Measurements from ENCODE around the gene AADACL3. TPM values are rescaled to one million over a fixed set of nuclear protein-coding genes. Genes with fewer than 3 reads are reported as not detected.
"Not testable (repeated sequence)": the region's sequence is repeated elsewhere in the genome, so short reads cannot be mapped to it uniquely, and the experiment has no call there.

Gene AADACL3
- total RNA-seq, 2 experiments from 2014 or later = not detected

DNA sequence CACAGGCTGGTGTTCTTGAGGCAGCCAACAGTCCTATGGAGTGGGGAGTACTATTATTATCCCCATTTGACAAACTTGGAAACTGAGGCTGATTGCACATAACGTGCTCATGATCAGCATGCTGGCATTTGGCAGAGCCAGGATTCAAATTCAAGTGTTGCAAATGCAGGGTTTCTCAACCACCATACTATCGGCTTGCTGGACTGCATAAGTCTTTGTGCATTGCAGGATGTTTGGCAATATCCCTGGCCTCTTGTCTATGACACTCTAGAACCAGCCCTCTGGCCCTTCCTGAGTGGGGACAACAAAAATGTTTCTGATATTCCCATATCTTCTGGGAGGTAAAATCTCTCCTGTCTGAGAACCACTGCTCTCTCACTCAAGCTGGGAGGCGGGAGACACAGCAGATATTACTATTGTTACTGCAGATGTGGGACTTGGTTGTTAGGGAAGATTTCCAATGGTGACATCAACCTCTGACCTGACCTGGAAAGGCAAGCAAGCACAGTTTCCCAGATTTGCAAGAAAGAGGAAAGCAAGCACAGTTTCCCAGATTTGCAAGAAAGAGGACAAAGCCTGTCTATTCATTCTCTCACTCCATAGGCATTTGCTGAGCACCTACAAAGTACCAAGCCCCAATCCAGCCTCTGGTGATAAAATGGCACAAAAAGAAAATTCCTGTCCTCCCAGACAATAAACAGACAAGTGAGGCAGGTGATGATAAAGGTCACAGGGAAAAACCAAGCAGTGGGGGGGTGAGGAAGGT is 1.0 kb upstream of the AADACL3 start:
- no peak for ATAC-seq
- CTCF ChIA-PET = no interaction called here

DNA sequence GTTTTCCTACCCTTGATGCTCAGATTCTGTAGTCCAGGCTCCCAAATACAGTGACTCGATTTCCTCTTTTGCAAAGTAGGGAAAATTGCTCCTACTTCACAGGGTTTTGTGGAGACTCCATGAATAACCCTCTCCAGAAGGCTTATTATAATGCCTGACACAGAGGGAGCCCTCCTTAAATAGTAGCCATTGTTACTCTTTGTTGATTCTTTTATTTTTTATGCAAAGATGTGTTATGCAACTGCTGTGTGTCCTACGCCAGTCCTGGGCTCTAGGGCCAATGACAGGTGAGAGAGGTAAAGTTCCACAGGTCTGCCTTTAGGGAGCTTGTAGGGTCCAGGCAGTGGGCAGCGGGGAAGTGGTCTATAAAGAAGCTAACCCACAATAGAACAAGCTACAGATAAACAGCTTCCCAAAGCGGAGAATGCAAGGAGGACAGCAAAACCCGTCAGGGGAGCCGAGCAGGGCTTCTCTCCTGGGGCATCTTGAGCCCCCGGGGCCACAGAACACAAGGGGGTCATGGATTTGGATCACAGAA is 1.5 kb downstream of the AADACL3 start:
- Mint-ChIP-seq H3K36me3 (ENCODE audit: low read depth) (no peaks in the 10 kb centered on the region), H3K4me1 (ENCODE audit: low read depth) (no peaks in the 10 kb centered on the region), H3K9me3 (no peaks in the 10 kb centered on the region), H3K4me3 (no peak overlapping the region), H3K27me3 (peaks cover 16% of the 10 kb centered on the region), H3K27ac (no peak overlapping the region)
- DNase-seq (no peak), ATAC-seq (no peak)
- ChIA-PET CTCF (no interaction called here), POLR2A (no interaction called here)
- intact Hi-C loops (cut with micrococcal nuclease) = no loop called here
- TF ChIP-seq, protein P1, sequence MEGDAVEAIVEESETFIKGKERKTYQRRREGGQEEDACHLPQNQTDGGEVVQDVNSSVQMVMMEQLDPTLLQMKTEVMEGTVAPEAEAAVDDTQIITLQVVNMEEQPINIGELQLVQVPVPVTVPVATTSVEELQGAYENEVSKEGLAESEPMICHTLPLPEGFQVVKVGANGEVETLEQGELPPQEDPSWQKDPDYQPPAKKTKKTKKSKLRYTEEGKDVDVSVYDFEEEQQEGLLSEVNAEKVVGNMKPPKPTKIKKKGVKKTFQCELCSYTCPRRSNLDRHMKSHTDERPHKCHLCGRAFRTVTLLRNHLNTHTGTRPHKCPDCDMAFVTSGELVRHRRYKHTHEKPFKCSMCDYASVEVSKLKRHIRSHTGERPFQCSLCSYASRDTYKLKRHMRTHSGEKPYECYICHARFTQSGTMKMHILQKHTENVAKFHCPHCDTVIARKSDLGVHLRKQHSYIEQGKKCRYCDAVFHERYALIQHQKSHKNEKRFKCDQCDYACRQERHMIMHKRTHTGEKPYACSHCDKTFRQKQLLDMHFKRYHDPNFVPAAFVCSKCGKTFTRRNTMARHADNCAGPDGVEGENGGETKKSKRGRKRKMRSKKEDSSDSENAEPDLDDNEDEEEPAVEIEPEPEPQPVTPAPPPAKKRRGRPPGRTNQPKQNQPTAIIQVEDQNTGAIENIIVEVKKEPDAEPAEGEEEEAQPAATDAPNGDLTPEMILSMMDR (IDR thresholded peaks at IDR 0.05) = no peak

More for the DNA sequence above, 1.0 kb upstream of the AADACL3 start:
- DNase-seq = no peak
- POLR2A ChIA-PET = no interaction called here
- no peaks in the 10 kb centered on the region for H3K36me3 Mint-ChIP-seq (ENCODE audit: low read depth)
- no peaks in the 10 kb centered on the region for H3K9me3 Mint-ChIP-seq
- intact Hi-C loops (cut with micrococcal nuclease) = no loop called here
- TF ChIP-seq, protein P1 (IDR thresholded peaks at IDR 0.05) = no peak
- H3K4me1 Mint-ChIP-seq (ENCODE audit: low read depth) = no peaks in the 10 kb centered on the region
- H3K27me3 Mint-ChIP-seq = peaks cover 10% of the 10 kb centered on the region
- H3K27ac Mint-ChIP-seq = no peak overlapping the region
- H3K4me3 Mint-ChIP-seq = no peak overlapping the region

DNA sequence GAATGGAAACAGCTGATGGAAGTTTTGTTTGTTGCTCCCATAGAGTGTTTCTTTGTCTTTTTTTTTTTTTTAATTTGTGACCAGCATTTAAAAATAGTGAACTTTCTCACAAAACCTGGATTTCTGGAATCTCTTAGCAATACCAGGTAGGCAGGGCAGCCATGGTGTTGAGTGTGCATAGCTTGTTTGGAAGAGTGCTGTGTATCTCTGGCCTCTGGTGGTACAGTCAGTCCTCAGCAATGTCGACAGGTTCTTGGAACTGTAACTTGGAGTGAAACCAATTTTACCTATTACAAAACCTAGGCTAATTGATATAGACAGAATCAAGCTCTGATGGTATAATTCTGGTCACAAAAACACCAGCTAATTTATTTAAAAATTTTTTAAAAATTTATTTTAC is 6.7 kb downstream of the AADACL3 start:
- ATAC-seq (no peak), DNase-seq (no peak)
- Mint-ChIP-seq H3K9me3 (no peaks in the 10 kb centered on the region), H3K4me3 (no peak overlapping the region), H3K27me3 (peaks cover 21% of the 10 kb centered on the region), H3K36me3 (ENCODE audit: low read depth) (no peaks in the 10 kb centered on the region), H3K4me1 (ENCODE audit: low read depth) (no peaks in the 10 kb centered on the region), H3K27ac (no peak overlapping the region)
- CTCF ChIA-PET = interaction anchor here (1.6 kb wide), 1 partner anchor 64 kb away, joined by 5 read pairs; no protein-coding TSS in a partner anchor
- POLR2A ChIA-PET = no interaction called here
- TF ChIP-seq, protein P1 (IDR thresholded peaks at IDR 0.05) = no peak
- intact Hi-C loops (cut with micrococcal nuclease) = no loop called here

DNA sequence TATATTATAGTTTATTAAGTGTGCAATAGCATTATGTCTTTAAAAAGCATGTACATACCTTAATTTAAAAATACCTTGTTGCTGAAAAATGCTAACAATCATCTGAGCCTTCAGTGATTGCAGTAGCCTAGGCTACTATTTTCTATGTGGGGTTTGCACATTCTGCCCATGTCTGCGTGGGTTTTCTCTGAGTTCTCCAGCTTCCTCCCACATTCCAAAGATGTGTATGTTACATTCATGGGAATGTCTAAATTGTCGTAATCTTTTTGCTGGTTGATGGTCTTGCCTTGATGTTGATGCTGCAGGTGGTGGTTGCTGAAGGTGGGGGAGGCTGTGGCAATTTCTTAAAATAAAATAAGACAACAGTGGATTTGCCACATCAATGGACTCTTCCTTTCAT is 12.5 kb downstream of the AADACL3 start:
- H3K36me3 Mint-ChIP-seq (ENCODE audit: low read depth) = no peaks in the 10 kb centered on the region
- POLR2A ChIA-PET = no interaction called here

DNA sequence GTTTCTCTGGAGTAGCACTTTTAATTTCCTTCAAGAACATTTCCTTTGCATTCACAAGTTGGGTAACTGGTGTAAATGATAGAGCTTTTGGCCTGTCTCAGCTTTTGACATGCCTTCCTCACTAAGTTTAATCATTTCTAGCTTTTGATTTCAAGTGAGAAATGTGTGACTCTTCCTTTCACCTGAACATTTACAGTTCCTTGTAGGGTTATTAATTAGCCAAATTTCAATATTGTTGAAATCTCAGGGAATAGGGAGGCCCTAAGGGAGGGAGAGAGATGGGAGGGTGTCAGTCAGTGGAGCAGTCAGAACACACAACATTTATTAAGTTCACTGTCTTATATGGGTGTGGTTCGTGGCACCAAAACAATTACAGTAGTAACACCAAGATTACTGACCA is 14.2 kb downstream of the AADACL3 start:
- Mint-ChIP-seq H3K27me3 (peaks cover 42% of the 10 kb centered on the region), H3K9me3 (peaks cover 14% of the 10 kb centered on the region), H3K4me1 (ENCODE audit: low read depth) (no peaks in the 10 kb centered on the region), H3K27ac (no peak overlapping the region), H3K36me3 (ENCODE audit: low read depth) (no peaks in the 10 kb centered on the region), H3K4me3 (no peak overlapping the region)
- TF ChIP-seq, protein P1 (IDR thresholded peaks at IDR 0.05) = no peak
- ChIA-PET CTCF (no interaction called here), POLR2A (no interaction called here)
- intact Hi-C loops (cut with micrococcal nuclease) = no loop called here
- ATAC-seq (no peak), DNase-seq (no peak)

More for the DNA sequence above, 12.5 kb downstream of the AADACL3 start:
- no peak overlapping the region for H3K27ac Mint-ChIP-seq
- CTCF ChIA-PET = no interaction called here
- intact Hi-C loops (cut with micrococcal nuclease) = no loop called here
- TF ChIP-seq, protein P1 (IDR thresholded peaks at IDR 0.05) = no peak
- ATAC-seq (no peak), DNase-seq (no peak)
- H3K27me3 Mint-ChIP-seq = peaks cover 32% of the 10 kb centered on the region
- no peaks in the 10 kb centered on the region for H3K4me1 Mint-ChIP-seq (ENCODE audit: low read depth)
- H3K9me3 Mint-ChIP-seq = peaks cover 14% of the 10 kb centered on the region
- H3K4me3 Mint-ChIP-seq = no peak overlapping the region

DNA sequence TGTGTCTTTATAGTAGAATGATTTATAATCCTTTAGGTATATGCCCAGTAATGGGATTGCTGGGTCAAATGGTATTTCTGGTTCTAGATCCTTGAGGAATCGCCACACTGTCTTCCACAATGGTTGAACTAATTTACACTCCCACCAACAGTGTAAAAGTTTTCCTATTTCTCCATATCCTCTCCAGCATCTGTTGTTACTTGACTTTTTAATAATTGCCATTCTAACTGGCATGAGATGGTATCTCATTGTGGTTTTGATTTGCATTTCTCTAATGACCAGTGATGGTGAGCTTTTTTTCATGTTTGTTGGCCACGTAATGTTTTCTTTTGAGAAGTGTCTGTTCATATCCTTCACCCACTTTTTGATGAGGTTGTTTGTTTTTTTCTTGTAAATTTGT is 15.2 kb downstream of the AADACL3 start:
- H3K27ac Mint-ChIP-seq = not testable (repeated sequence)

More for the DNA sequence above, 15.2 kb downstream of the AADACL3 start:
- H3K4me1 Mint-ChIP-seq (ENCODE audit: low read depth); CTCF ChIA-PET; ATAC-seq; intact Hi-C loops (cut with micrococcal nuclease); H3K36me3 Mint-ChIP-seq (ENCODE audit: low read depth); POLR2A ChIA-PET; H3K4me3 Mint-ChIP-seq; DNase-seq: not testable (repeated sequence)
- peaks cover 17% of the 10 kb centered on the region for H3K9me3 Mint-ChIP-seq
- peaks cover 46% of the 10 kb centered on the region for H3K27me3 Mint-ChIP-seq
